Epidermal melanocyte (primary cell): ENCODE measurements around the gene PGAP2.
"Not testable (repeated sequence)": the region's sequence is repeated elsewhere in the genome, so short reads cannot be mapped to it uniquely, and the experiment has no call there.

Experiments
- DNase-seq: peaks from one replicate; pipeline ENCODE4 v3.0.0; 2011; ENCODE audit warnings: low spot score; ENCODE audit not compliant: insufficient read length

Gene PGAP2

DNA sequence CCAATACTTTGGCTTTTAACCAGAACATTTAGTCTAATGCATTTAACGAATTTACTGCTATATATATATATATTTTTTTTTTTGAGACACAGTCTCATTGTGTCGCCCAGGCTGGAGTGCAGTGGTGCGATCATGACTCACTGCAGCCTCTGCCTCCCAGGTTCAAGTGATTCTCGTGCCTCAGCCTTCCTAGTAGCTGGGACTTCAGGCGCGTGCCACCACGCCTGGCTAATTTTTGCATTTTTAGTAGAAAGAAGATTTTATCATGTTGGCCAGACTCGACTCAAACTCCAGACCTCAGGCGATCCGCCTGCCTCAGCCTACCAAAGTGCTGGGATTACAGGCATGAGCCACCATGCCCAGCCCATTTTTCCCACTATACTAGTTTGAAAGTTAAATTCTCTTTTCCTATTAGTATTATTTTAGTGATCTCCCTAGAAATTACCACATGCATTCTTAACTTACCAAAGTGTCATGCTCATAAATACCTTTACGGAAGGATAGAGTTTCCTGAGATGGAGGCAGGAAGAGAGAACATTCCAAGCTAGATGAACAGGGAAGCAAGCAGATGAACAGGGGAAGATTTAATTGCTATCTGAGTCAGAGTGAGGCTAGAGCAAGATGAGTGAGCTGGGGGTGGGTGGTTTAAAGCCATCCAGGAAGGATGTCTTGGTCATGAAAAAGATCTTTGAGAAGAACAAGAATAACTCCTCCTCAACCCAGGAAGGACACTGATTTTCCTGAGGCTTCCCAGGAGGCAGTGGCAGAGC lies 4.4 kb upstream of the PGAP2 start:
- no peak for DNase-seq

DNA sequence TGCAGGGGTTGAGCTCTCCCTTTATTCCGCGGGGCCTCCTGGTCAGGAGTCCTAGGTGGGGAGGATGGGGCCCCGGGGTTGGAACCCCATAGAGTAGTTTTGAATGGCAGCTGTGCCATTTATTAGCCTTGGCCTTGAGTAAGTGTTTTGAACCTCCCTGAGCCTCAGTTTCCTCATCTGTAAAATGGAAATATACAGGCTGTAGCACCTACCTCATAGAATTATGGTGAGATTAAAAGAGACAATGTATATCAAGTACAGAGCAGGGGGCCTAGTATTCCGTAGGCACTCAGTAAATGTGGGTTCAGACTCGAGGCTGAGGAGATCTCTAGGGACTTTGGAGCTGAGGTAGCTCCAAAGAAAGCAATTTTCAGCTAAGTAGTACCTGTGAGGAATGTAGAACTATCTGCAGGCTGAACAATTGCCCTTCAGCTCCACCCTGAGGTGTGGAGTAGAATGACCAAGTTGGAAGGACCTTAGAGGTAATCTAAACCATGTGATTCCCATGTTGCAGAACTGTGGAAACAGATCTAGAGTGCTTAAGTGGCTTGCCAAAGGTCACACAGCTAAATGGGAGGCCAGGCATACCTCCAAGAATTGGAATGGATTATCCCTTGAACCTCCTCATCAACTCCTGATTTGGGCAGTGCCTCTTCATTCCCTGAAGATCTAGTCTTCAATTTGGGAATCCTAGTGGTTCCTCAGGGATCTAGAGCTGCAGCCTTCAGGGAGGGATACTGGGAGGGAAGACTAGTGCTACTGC lies 682 bp downstream of the PGAP2 start:
- no peak for DNase-seq

DNA sequence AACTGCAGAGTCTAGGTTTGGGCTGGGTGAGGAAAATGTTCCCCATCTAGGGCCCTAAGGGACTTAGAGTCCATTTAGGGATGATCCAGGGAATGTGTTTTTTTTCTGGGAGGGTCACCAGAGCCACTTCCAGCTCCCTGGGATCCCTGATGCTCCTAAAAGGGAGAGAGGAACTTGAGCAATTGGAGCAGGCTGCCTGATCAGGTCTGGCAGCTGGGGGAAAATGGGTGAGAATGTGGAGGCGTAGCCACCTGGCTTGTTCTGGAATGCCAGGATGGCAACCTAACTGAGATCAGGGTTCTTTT lies 1.2 kb downstream of the PGAP2 start:
- no peak for DNase-seq

DNA sequence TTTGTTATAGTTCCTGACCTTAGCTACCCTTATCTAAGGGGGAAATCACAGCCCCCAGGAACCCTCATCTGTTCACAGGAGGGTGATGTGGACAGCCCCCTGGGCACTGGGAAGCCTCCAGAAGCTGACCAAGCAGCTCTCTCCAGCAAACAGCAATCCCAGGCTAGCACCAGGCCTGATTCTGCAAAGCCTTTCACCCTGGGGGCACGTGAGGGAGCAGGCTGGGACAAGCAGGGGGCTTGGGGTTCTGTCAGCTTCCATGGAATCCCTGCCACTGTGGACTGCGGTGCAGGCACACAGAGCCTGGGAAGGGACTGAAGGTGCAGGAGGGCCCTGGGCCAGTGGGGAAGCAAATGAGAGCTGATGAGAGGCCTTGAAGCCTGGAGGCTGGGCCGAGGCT lies 2.1 kb downstream of the PGAP2 start:
- DNase-seq: no peak

DNA sequence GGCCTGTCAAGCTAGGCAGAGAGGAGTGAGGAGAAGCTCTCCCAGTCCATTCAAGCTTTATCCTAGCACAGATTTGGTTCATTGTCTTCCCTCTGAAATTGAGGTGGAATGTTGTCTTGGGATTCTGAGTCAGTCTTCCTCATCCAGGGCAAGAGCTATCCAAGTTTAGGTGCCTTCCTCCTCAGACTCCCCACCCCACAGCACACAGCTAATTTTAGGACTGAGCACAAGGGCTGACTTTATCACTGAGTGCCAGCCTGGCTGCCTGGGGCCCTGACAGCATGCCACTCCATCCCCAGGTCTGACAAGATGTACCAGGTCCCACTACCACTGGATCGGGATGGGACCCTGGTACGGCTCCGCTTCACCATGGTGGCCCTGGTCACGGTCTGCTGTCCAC lies 2.6 kb downstream of the PGAP2 start:
- no peak for DNase-seq

DNA sequence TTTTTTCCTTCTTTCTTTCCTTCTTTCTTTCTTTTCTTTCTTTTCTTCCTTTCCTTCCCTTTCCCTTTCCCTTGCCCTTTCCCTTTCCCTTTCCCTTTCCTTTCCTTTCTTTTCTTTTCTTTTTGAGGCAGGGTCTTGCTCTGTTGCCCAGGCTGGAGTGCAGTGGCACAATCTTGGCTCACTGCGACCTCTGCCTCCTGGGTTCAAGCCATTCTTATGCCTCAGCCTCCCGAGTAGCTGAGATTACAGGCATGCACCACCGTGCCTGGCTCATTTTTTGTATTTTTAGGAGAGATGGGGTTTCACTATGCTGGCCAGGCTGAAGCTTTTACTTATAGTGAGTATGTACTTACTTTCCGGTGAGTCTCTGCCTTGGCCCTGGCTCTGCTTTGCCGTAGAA lies 6.5 kb downstream of the PGAP2 start:
- not testable (repeated sequence) for DNase-seq

DNA sequence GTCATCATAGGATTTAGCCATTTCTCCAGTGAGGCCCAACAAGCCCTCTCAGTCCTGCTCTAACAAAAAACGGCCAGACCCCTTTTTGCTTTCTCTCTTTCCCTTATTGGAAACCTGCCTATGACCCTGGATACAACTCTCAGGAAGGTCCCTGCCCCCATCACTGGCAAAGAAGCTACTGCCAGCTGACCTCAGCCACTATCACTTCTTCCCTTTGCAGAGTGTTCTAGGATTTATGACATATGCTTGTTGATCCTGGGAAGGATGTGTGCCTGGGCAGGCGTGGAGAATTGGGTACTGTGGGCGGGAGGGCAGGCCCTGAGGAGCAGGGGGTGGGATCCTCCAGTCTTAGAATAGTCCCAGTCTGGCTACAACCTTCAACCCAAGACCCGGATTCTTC lies 7.5 kb downstream of the PGAP2 start:
- DNase-seq: no peak

DNA sequence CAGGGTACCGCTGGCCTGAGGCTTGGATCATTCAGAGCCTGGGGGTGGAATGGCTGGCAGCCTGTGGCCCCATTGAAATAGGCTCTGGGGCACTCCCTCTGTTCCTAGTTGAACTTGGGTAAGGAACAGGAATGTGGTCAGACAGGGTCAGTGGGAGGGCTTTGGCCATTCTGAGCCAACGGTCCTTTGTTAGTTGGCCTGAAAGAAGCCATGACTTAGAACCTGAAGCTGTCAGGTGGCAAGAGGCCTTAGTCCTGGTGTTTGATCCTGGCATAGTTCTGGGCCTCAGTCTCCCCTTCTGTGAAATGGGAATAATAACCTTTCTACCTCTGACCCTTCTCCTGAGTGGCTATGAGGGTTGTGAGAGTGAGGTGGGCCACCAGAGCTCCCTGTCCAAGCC lies 8.3 kb downstream of the PGAP2 start:
- no peak for DNase-seq

DNA sequence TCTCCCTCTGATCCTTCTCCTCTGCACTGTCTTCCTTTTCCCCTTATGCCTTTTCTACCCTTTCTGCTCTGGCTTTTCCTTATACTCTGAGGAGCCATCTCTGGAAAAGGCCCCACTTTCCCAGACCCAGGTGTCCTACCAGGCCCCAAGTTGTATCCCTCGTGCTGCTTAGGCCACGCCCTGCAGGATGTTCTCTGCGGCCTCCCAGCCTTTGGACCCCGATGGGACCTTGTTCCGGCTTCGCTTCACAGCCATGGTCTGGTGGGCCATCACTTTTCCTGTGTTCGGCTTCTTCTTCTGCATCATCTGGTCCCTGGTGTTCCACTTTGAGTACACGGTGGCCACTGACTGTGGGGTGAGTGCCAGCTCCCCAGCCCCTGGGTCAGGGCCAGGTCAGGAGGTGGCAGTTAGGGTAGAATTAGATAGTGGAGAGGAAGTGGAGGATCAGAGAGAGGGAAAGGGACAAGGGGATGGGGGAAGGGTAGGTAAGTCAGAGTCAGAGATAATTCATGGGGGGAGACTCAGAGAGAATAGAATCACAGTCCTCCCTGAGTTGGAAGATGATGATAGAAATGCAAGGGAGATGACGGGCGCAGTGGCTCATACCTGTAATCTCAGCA lies 8.9 kb downstream of the PGAP2 start:
- DNase-seq: no peak

DNA sequence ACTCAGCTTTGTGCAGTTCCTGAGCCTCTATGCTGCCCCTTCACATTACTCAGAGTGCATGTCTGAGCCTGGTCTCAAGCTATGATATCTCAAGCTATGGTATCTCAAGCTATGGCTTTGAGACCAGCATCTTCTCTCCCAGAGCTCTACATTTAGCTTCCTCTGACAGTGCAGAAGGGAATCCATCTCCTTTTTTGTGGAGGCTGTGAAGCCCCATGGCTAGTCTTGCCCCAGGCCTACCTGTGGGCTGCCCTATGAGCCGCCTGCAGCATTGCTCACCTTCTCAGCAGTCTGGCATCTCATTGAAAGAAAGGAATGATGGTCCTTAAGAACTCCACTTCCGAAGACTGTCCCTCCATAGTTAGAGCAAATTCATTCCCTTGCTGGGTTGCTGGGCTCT lies 12.6 kb downstream of the PGAP2 start:
- no peak for DNase-seq

DNA sequence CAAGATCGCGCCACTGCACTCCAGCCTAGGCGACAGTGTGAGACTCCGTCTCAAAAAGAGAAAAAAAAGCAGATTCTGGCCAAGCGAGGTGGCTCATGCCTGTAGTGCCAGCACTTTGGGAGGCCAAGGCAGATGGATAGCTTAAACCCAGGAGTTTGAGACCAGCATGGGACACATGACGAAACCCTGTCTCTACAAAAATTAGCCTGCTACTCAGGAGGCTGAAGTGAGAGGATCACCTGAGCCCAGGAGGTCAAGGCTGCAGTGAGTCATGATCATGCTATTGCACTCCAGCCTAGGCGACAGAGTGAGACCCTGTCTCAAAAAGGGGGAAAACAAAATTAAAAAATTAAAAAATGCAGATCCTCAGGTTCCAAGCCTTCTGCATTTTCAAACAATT lies 14.0 kb downstream of the PGAP2 start:
- no peak for DNase-seq

DNA sequence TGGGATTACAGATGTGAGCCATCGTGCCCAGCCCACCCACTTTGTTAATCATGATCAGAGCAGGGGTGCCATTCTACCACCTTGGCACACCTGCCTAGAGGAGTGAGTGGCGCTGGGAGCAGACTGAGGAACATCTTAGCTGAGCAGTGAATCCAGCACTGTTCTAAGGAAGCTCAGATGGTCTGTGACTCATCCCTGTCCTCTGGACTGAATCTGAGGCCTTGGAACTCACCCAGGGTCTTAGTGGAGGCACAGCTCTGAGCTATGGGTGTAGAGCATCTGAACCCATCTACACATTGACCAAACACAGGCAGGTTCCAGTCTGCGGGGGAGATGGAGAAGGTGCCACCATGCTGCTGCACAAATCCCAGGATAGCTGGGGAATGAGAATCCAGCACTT lies 14.9 kb downstream of the PGAP2 start:
- no peak for DNase-seq

DNA sequence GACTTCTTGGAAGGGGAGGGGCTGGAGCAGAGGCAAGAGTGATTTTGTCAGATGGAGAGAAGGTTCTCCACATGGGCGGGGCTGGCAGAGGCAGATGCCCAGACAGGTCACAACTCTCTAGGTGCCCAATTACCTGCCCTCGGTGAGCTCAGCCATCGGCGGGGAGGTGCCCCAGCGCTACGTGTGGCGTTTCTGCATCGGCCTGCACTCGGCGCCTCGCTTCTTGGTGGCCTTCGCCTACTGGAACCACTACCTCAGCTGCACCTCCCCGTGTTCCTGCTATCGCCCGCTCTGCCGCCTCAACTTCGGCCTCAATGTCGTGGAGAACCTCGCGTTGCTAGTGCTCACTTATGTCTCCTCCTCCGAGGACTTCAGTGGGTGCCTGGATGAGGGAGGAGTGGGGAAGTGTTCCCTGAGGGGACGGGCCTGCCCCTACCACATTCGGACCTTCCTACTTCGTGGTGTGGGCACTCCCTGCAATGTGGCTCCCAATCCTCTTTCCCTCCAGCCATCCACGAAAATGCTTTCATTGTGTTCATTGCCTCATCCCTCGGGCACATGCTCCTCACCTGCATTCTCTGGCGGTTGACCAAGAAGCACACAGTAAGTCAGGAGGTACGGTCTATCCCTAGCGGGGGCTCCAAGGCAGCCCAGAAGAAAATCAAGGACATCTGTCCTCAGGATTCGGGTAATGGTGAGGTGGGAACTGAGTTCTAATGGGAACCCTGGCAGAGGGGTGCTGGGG lies 15.6 kb downstream of the PGAP2 start:
- DNase-seq: no peak

DNA sequence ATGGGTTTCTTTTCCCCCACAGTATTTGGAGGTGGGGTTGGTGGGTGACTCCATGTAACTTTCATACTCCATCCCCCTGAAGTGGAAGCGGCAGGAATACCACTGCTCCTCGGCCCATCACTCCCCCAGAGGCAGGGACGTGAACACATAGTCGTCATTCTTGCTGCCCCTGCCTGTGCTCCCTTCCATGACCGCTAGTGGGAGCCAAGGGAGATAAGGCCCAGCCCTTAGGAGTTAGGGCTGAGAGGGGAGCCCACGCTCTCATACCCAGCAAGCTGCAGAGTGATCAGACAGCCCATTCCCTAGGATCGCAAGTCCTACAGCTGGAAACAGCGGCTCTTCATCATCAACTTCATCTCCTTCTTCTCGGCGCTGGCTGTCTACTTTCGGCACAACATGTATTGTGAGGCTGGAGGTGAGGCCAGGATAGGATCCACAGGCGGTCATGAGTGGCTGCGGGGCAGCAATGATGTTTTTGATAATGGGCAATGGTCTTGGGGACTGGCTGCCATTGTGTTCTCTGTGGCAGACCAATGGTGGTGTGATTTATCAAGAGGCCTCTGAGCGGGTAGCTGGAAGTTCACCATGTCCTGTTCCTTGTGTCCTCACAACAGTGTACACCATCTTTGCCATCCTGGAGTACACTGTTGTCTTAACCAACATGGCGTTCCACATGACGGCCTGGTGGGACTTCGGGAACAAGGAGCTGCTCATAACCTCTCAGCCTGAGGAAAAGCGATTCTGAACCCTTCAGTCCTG lies 16.5 kb downstream of the PGAP2 start:
- no peak for DNase-seq

DNA sequence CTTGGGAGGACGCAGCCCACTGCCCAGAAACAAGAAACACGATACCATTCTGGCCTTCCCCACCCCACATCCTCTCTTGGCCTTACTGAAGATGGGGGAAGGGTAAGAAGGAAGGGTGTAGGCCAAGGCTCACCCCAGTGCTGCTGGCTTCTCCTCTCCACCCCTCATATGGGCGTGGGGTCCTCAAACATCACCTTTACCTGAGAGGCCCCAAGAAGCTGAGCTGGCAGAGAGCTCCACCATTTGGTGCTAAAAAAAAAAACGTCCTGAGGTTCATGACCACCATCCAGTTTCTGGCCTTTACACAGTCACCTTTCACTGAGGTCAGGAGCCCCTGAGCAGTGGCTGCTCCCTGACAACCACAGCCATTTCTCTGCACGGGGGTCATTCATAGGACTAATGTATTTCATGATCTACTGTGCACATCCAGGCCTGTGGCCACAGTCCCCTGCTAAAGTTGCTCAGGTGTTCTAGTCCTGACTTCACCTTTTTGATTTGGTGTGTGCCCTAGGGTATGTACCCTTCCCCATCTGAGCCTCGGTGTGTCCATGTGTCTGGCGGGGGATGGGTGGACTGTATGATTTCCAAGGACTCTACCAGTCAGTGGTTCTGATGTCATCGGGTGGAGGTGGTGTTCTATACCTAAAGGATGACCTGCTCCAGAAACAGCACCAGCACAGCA lies 17.3 kb downstream of the PGAP2 start:
- no peak for DNase-seq

DNA sequence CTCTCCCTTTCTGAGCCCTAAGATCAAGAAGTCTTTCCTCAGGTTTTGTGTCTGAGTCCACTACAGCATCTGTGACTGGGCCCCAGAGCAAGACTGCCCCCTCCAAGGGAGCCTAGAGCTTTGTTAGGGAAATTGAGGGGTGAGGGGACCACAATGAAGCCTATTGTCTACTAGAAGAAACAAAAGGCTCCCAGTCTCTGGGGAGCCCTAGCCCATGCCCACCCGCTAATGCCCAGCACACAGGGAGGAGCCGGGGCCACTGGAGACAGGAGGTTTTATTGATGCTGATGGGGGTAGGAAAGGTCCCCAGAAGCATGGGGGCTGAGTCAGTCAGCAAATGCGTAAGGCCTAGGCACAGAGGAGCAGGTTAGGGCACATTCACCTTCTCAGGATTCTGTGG lies 18.4 kb downstream of the PGAP2 start:
- no peak for DNase-seq

DNA sequence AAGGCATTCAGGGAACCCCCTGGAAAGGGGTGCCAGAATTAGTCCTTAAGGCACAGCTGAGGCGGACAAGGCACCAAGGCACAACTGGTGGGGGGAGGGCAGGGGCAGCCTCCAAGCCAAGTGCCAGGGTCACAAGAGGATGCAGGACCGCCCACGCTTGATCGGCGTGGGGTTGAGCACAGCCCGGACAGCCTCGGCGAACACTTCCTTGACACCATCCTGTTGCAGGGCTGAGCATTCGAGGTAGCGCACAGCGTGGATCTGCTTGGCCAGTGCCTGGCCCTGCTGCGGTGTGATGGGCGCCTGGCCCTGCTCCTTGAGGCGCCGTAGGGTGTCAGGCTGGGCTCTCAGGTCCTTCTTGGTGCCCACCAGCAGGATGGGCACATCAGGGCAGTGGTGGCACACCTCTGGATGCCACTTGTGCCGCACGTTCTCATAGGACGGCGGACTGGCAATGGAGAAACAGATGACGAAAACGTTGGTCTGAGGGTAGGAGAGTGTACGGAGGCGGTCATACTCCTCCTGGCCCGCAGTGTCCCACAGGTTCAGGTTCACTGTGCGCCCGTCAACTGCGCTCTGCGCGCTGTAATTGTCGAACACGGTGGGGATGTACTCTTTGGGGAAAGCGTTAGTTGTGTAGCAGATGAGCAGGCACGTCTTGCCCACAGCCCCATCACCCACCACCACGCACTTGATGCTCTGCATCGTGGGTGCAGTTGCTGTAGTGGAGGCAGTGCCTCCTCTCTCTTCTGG lies 19.2 kb downstream of the PGAP2 start:
- DNase-seq: no peak

DNA sequence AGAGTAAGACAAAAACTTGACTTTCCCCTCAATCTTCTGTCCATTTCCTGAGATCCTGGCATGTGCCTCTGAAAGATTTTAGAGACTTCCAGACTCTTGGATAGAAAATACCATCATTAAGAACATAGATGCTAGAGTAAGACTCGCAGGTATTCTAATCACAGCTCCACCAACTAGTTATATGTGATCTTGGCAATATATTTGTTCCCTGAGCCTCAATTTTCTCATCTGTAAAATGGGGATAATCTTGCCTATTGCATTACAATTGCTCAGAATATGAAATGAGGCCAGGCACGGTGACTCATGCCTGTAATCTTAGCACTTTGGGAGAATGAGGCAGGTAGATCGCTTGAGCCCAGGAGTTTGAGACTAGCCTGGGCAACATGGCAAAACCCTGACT lies 21.7 kb downstream of the PGAP2 start:
- DNase-seq: no peak

DNA sequence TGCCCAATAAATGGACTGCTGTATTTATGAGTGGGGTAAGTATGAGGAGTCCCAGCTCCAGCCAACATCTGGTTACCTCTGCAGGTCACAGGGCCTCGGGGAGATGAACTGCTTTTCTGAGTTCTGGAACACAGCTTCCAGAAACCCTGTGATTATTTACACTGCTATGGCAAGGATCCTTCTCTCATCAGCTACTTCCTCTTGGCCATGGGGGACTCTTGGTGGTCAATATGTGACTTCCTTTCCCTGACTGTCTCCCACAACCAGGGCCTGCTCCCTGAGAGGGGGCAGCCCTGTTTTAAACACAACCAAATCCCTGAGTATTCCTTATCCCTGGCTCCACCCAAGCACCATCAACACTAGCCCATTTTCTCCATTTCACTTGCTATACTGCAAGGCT lies 22.4 kb downstream of the PGAP2 start:
- DNase-seq: no peak
